Hepatocyte (in vitro differentiated cells): ENCODE data around the gene ZBTB7C. TPM values are rescaled to one million over a fixed set of nuclear protein-coding genes. Genes with fewer than 3 reads are reported as not detected.

Experiments used
- DNase-seq: peaks from one replicate; pipeline ENCODE4 v3.0.0-alpha.2; 2016; ENCODE audit warnings: low spot score
- H2AFZ ChIP-seq: fragments of 200-600 bp; sonication (generic); 2 replicates; pipeline ENCODE4 v1.6.0; 2016; ENCODE audit warnings: antibody characterized with exemption, mild to moderate bottlenecking
- H3K27ac ChIP-seq: fragments of 200-600 bp; sonication (generic); 2 replicates; pipeline ENCODE4 v1.5.1; 2016; ENCODE audit warnings: mild to moderate bottlenecking
- H3K27me3 ChIP-seq: fragments of 200-600 bp; sonication (generic); 2 replicates; pipeline ENCODE4 v1.6.1; 2016
- H3K36me3 ChIP-seq: fragments of 200-600 bp; sonication (generic); replicated peaks from 2 replicates; pipeline ENCODE4 v1.5.1; 2016; ENCODE audit warnings: low read depth; ENCODE audit not compliant: insufficient read depth
- H3K4me1 ChIP-seq: fragments of 200-600 bp; sonication (generic); 2 replicates; pipeline ENCODE4 v1.5.1; 2016; ENCODE audit warnings: mild to moderate bottlenecking, moderate library complexity; ENCODE audit not compliant: insufficient read depth
- H3K4me2 ChIP-seq: fragments of 200-600 bp; sonication (generic); 2 replicates; pipeline ENCODE4 v1.6.0; 2016
- H3K4me3 ChIP-seq: fragments of 200-600 bp; sonication (generic); 2 replicates; pipeline ENCODE4 v1.5.1; 2016; ENCODE audit warnings: mild to moderate bottlenecking
- H3K79me2 ChIP-seq: fragments of 200-600 bp; sonication (generic); 2 replicates; pipeline ENCODE4 v1.6.0; 2017; ENCODE audit warnings: mild to moderate bottlenecking
- H3K9me2 ChIP-seq: fragments of 200-600 bp; sonication (generic); replicated peaks from 2 replicates; pipeline ENCODE4 v1.6.0; 2017; ENCODE audit warnings: mild to moderate bottlenecking; ENCODE audit not compliant: insufficient read depth
- H3K9me3 ChIP-seq: fragments of 200-600 bp; sonication (generic); 2 replicates; pipeline ENCODE4 v1.5.1; 2016; ENCODE audit warnings: low read depth, mild to moderate bottlenecking
- H4K20me1 ChIP-seq: fragments of 200-600 bp; sonication (generic); 2 replicates; pipeline ENCODE4 v1.6.0; 2016; ENCODE audit warnings: mild to moderate bottlenecking; ENCODE audit not compliant: insufficient read depth, poor library complexity, severe bottlenecking
- EZH2 ChIP-seq: fragments of 200-600 bp; sonication (generic); IDR thresholded peaks from 2 replicates; pipeline ENCODE4 v1.6.1; 2016; ENCODE audit warnings: antibody characterized with exemption, mild to moderate bottlenecking, borderline replicate concordance
- EZH2phosphoT487 ChIP-seq: fragments of 200-600 bp; sonication (generic); IDR thresholded peaks from one replicate; pipeline ENCODE4 v1.6.1; 2018; ENCODE audit warnings: antibody characterized with exemption, mild to moderate bottlenecking, low read depth, moderate library complexity; ENCODE audit not compliant: unreplicated experiment, severe bottlenecking
- WGBS: methylation state at CpG from one replicate; pipeline ENCODE4 v1.1.6; 2016; ENCODE audit warnings: low lambda C conversion rate; ENCODE audit errors: missing lambda C conversion rate; 5-methylcytosine and 5-hydroxymethylcytosine counted together
- polyA plus RNA-seq: library from polyadenylated mRNA; unstranded; fragments of >200 nt; fragmentation: Nextera tagmentation; extraction: Ambion mirVana; gene quantifications from 2 replicates; pipeline ENCODE4 v1.2.1, GENCODE V29; 2016
- total RNA-seq: library from RNA; depleted of rRNA; stranded (reverse); fragments of >200 nt; gene quantifications from 2 replicates; pipeline ENCODE4 v1.2.3, GENCODE V29; 2014
- TF ChIP-seq, protein P1 (sequence below): fragments of 200-600 bp; sonication (generic); IDR thresholded peaks from 2 replicates; pipeline ENCODE4 v1.5.1; 2016; ENCODE audit warnings: antibody characterized with exemption, mild to moderate bottlenecking; ENCODE audit not compliant: poor library complexity

The ZBTB7C gene
- total and polyA plus RNA-seq, 2 experiments from 2014 or later, result 0.70 to 1.0 TPM

DNA sequence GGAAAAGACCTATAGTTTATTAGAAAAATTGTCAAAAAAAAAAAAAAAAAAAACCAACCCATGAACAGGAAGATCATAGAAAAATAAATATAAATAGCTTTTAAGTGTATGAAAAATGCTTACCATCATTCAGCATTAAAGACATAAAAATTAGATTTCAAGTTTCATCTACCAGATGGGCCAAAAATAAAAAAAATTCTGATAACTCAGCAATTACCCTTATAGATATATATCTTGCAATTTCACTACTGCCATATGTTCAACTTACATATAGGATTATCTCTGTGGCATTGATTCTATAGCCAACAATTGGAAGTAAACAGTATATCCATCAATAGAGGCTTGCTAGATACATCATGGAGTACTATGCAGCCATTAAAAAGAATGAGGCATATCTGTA lies 352.2 kb downstream of the ZBTB7C start:
- Histone ChIP-seq H3K4me2 (no peak overlapping the region), H3K27ac (no peak overlapping the region), H3K9me2 (no peaks in the 10 kb centered on the region), H4K20me1 (no peaks in the 10 kb centered on the region), H3K27me3 (no peaks in the 10 kb centered on the region), H2AFZ (no peak overlapping the region), H3K36me3 (no peaks in the 10 kb centered on the region), H3K4me1 (peaks cover 24% of the 10 kb centered on the region), H3K4me3 (no peak overlapping the region), H3K9me3 (no peaks in the 10 kb centered on the region), H3K79me2 (no peaks in the 10 kb centered on the region)
- TF ChIP-seq EZH2phosphoT487 (no peak), EZH2 (no peak)
- TF ChIP-seq, protein P1, sequence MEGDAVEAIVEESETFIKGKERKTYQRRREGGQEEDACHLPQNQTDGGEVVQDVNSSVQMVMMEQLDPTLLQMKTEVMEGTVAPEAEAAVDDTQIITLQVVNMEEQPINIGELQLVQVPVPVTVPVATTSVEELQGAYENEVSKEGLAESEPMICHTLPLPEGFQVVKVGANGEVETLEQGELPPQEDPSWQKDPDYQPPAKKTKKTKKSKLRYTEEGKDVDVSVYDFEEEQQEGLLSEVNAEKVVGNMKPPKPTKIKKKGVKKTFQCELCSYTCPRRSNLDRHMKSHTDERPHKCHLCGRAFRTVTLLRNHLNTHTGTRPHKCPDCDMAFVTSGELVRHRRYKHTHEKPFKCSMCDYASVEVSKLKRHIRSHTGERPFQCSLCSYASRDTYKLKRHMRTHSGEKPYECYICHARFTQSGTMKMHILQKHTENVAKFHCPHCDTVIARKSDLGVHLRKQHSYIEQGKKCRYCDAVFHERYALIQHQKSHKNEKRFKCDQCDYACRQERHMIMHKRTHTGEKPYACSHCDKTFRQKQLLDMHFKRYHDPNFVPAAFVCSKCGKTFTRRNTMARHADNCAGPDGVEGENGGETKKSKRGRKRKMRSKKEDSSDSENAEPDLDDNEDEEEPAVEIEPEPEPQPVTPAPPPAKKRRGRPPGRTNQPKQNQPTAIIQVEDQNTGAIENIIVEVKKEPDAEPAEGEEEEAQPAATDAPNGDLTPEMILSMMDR, result no peak
- no peak for DNase-seq

- no peaks in the 10 kb centered on the region for H4K20me1 ChIP-seq
- H3K9me2 ChIP-seq, result no peaks in the 10 kb centered on the region
- no peak for DNase-seq
- H3K4me1 ChIP-seq, result peaks cover 15% of the 10 kb centered on the region
- H3K27me3 ChIP-seq, result no peaks in the 10 kb centered on the region
- H3K27ac ChIP-seq, result no peak overlapping the region
- WGBS, result 92% methylated on average over 6 of the region's 6 CpGs
- no peaks in the 10 kb centered on the region for H3K36me3 ChIP-seq
- TF ChIP-seq EZH2 (no peak), EZH2phosphoT487 (no peak)
- TF ChIP-seq, protein P1, result no peak
- no peak overlapping the region for H3K4me2 ChIP-seq
- no peaks in the 10 kb centered on the region for H3K79me2 ChIP-seq
- no peaks in the 10 kb centered on the region for H3K9me3 ChIP-seq
- H3K4me3 ChIP-seq, result no peak overlapping the region
- no peak overlapping the region for H2AFZ ChIP-seq
Measured at GRCh38 chr18:48055351-48055750, 353.8 kb downstream of the ZBTB7C start.

DNA sequence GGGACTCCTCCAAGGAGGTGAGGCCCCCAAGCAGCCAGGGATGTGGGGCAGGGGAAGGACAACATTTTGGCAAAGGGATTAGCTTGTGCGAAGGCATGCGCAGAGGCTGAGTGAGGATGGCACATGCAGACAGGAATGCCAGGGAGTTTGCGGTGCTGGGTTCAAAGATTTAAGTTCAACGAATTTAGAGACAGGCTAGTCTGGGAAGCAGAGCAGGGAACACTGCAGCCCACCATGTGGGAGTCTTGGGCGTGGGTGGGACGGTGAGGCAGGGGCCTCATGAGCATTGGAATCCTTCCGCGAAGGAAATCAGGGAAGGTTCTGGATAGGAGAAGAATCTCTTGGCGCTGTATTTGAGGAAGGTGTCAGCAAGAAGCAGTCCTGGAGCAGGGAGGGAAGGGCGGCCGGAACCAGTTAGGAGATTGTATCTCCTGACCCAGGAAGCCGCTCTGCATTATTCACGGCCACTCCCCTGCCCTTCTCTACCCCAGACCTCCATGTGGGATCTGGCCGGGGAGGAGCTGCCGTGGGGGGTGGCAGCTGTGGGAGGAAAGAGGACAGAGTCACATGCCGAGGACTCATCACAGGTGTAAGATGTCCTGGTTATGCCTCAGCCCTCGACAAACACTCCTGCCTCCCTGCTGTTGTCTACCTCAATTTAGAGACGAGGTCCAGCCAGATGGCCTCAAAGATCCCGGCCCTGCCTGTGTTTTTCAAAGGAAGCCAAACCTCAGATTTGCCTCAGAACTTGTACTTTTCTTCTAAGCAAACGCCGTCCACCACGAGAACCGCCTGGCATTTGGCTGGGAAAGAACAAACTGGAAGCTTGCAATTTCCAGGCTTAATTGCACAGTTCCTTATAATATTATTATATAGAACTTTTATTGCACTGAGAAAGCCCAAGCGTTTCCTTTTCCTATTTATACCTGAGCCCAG lies 355.0 kb downstream of the ZBTB7C start:
- no peak overlapping the region for H3K4me2 ChIP-seq
- H3K27ac ChIP-seq, result no peak overlapping the region
- H3K79me2 ChIP-seq, result no peaks in the 10 kb centered on the region
- H3K36me3 ChIP-seq, result no peaks in the 10 kb centered on the region
- no peak overlapping the region for H3K4me3 ChIP-seq
- DNase-seq, result peak; percentile 19
- H3K9me3 ChIP-seq, result no peaks in the 10 kb centered on the region
- no peaks in the 10 kb centered on the region for H3K27me3 ChIP-seq
- no peak overlapping the region for H2AFZ ChIP-seq
- TF ChIP-seq EZH2 (no peak), EZH2phosphoT487 (no peak)
- TF ChIP-seq, protein P1, result no peak
- no peaks in the 10 kb centered on the region for H4K20me1 ChIP-seq
- peaks cover 3% of the 10 kb centered on the region for H3K4me1 ChIP-seq
- no peaks in the 10 kb centered on the region for H3K9me2 ChIP-seq
- 69% methylated on average over 24 of the region's 24 CpGs for WGBS
